GM12891 (cell line): Measurements from ENCODE around the gene DOCK4.
"Not testable (repeated sequence)": the region's sequence is repeated elsewhere in the genome, so short reads cannot be mapped to it uniquely, and the experiment has no call there.

Experiments
- POLR2A ChIP-seq: IDR thresholded peaks from 2 replicates; pipeline ENCODE4 v1.6.1; 2011; ENCODE audit warnings: low read depth, low read length, control low read depth
- POLR2AphosphoS5 ChIP-seq: IDR thresholded peaks from 2 replicates; pipeline ENCODE4 v1.6.1; 2011; ENCODE audit warnings: low read depth, low read length, control low read depth
- POU2F2 ChIP-seq: IDR thresholded peaks from 2 replicates; pipeline ENCODE4 v1.6.1; 2011; ENCODE audit warnings: low read depth, mild to moderate bottlenecking, control low read depth, low read length, moderate library complexity
- TAF1 ChIP-seq: IDR thresholded peaks from 2 replicates; pipeline ENCODE4 v1.6.1; 2011; ENCODE audit warnings: low read depth, low read length, control low read depth

- TF ChIP-seq POLR2AphosphoS5, POLR2A, TAF1, POU2F2: not testable (repeated sequence)
These were observed 78.2 kb downstream of the DOCK4 start for GRCh38 chr7:112128041-112128440.
